ENCODE results near the gene PTPN22.

GRCh38 chr1:113858982-113859381 is 12.5 kb downstream of the PTPN22 start:
- TF ChIP-seq CTCF (conservative IDR thresholded peaks at IDR 0.05; ENCODE audit: low read length) (no peak), EZH2phosphoT487 (IDR thresholded peaks at IDR 0.05; ENCODE audit: borderline replicate concordance) (no peak)
